SK-N-SH (cell line): ENCODE measurements around the gene WHRN. TPM values are rescaled to one million over a fixed set of nuclear protein-coding genes. Genes with fewer than 3 reads are reported as not detected.

Experiments used
- CTCF ChIA-PET: fragments of 300-600, 350-600 bp; formaldehyde crosslinking; extraction: SDS; loops from one replicate; lab custom pipeline; 2021; lab: Yijun Ruan, JAX
- POLR2A ChIA-PET: fragments of 350-600 bp; sonication (Branson Sonifier 250); formaldehyde crosslinking; extraction: SDS; loops from one replicate; lab custom pipeline; 2020; ENCODE audit warnings: antibody characterized with exemption, inconsistent platforms; lab: Yijun Ruan, JAX
- DNase-seq: peaks from one replicate; pipeline ENCODE4 v3.0.0; 2012
- H2AFZ ChIP-seq: fragments of 200-600 bp; sonication (generic); 2 replicates; pipeline ENCODE4 v1.8.1; 2016; ENCODE audit warnings: antibody characterized with exemption, mild to moderate bottlenecking, low read depth
- H3F3A ChIP-seq: fragments of 200-600 bp; sonication (generic); replicated peaks from 2 replicates; pipeline ENCODE3; 2016; ENCODE audit warnings: antibody characterized with exemption, mild to moderate bottlenecking; ENCODE audit not compliant: insufficient read depth
- H3K27ac ChIP-seq, 2 experiments: fragments of 200-500 bp in 1 of 2; fragments of 200-600 bp in 1 of 2; sonication (Bioruptor generic) in 1 of 2; sonication (generic), shearing (Covaris generic) in 1 of 2; 2 replicates each; pipeline versions ENCODE4 v1.5.1 to v1.6.1; 2014 to 2016; ENCODE audit warnings: low read depth in 2 of 2, inconsistent platforms in 1 of 2, low read length in 1 of 2, mild to moderate bottlenecking in 1 of 2, mixed read lengths in 1 of 2
- H3K27me3 ChIP-seq: fragments of 200-600 bp; sonication (generic), shearing (Covaris generic); 2 replicates; pipeline ENCODE4 v1.6.1; 2016; ENCODE audit warnings: mixed run types; ENCODE audit not compliant: insufficient read depth
- H3K36me3 ChIP-seq, 2 experiments: fragments of 200-500 bp in 1 of 2; fragments of 200-600 bp in 1 of 2; sonication (Bioruptor generic) in 1 of 2; sonication (generic) in 1 of 2; replicated peaks in 1 of 2; 2 replicates each; pipeline versions ENCODE3 to v1.5.1; 2014 to 2016; ENCODE audit warnings: low read length in 1 of 2, mild to moderate bottlenecking in 1 of 2; ENCODE audit not compliant: insufficient read depth in 2 of 2, control insufficient read depth in 1 of 2
- H3K4me1 ChIP-seq, 2 experiments: fragments of 200-500 bp in 1 of 2; fragments of 200-600 bp in 1 of 2; sonication (Bioruptor generic) in 1 of 2; sonication (generic), shearing (Covaris generic) in 1 of 2; 2 replicates each; pipeline versions ENCODE4 v1.5.1 to v1.6.1; 2014 to 2016; ENCODE audit warnings: low read depth in 1 of 2, low read length in 1 of 2, mixed run types in 1 of 2; ENCODE audit not compliant: insufficient read depth in 2 of 2, control insufficient read depth in 1 of 2
- H3K4me2 ChIP-seq: fragments of 200-600 bp; sonication (generic), shearing (Covaris generic); 2 replicates; pipeline ENCODE4 v1.6.1; 2017; ENCODE audit warnings: mixed run types
- H3K4me3 ChIP-seq, 2 experiments: fragments of 200-500 bp in 1 of 2; fragments of 200-600 bp in 1 of 2; sonication (Bioruptor generic) in 1 of 2; sonication (generic), shearing (Covaris generic) in 1 of 2; 2 replicates each; pipeline versions ENCODE4 v1.5.1 to v1.8.1; 2014 to 2016; ENCODE audit warnings: low read depth in 2 of 2, inconsistent platforms in 1 of 2, low read length in 1 of 2, mild to moderate bottlenecking in 1 of 2, mixed read lengths in 1 of 2, moderate library complexity in 1 of 2
- H3K79me2 ChIP-seq: fragments of 200-600 bp; sonication (generic); 2 replicates; pipeline ENCODE4 v1.8.1; 2017; ENCODE audit warnings: mild to moderate bottlenecking; ENCODE audit not compliant: insufficient read depth
- H3K9ac ChIP-seq: fragments of 200-600 bp; sonication (generic); 2 replicates; pipeline ENCODE4 v1.6.1; 2017; ENCODE audit warnings: mixed run types
- H3K9me2 ChIP-seq: fragments of 200-600 bp; sonication (generic); 2 replicates; pipeline ENCODE4 v1.6.1; 2017; ENCODE audit warnings: mixed run types
- H3K9me3 ChIP-seq: fragments of 200-600 bp; sonication (generic); 2 replicates; pipeline ENCODE4 v1.6.1; 2017; ENCODE audit warnings: mixed run types, mild to moderate bottlenecking, moderate library complexity
- H4K20me1 ChIP-seq: fragments of 200-600 bp; sonication (generic); 2 replicates; pipeline ENCODE4 v1.6.1; 2017; ENCODE audit warnings: mild to moderate bottlenecking, mixed run types; ENCODE audit not compliant: insufficient read depth
- CTCF ChIP-seq: fragments of 200-600 bp; sonication (generic); IDR thresholded peaks from 2 replicates; pipeline ENCODE4 v1.6.1; 2017; ENCODE audit warnings: antibody characterized with exemption, mild to moderate bottlenecking, moderate library complexity
- FOXJ3 ChIP-seq: sonication (generic); formaldehyde crosslinking; IDR thresholded peaks from 2 replicates; pipeline ENCODE4 v1.5.1; 2020; ENCODE audit warnings: mild to moderate bottlenecking, missing genetic modification reagents
- FOXM1 ChIP-seq: IDR thresholded peaks from 2 replicates; pipeline ENCODE4 v1.4.0; 2012; ENCODE audit warnings: low read depth, mild to moderate bottlenecking
- MAX ChIP-seq: IDR thresholded peaks from 2 replicates; pipeline ENCODE4 v1.4.0; 2012; ENCODE audit warnings: low read depth
- MEF2A ChIP-seq: IDR thresholded peaks from 2 replicates; pipeline ENCODE4 v1.4.0; 2012; ENCODE audit warnings: low read depth, borderline replicate concordance
- NRF1 ChIP-seq: IDR thresholded peaks from 2 replicates; pipeline ENCODE4 v1.6.1; 2012; ENCODE audit warnings: low read depth, mild to moderate bottlenecking, low read length
- RCOR1 ChIP-seq: fragments of 150-350 bp; IDR thresholded peaks from 2 replicates; pipeline ENCODE4 v1.6.1; 2017; ENCODE audit warnings: antibody characterized with exemption, low read length
- REST ChIP-seq: IDR thresholded peaks from 2 replicates; pipeline ENCODE4 v1.6.1; 2012; ENCODE audit warnings: mild to moderate bottlenecking, low read depth, low read length, moderate library complexity
- RFX5 ChIP-seq: IDR thresholded peaks from 2 replicates; pipeline ENCODE4 v1.6.1; 2012; ENCODE audit warnings: mild to moderate bottlenecking, improper control_type of control experiment, low read length
- TCF12 ChIP-seq: IDR thresholded peaks from 2 replicates; pipeline ENCODE4 v1.4.0; 2012
- YY1 ChIP-seq: IDR thresholded peaks from 2 replicates; pipeline ENCODE4 v1.4.0; 2012; ENCODE audit warnings: low read depth, mild to moderate bottlenecking
- WGBS: methylation state at CpG from one replicate; pipeline ENCODE4 v1.1.6; 2017; ENCODE audit warnings: low lambda C conversion rate; 5-methylcytosine and 5-hydroxymethylcytosine counted together
- polyA plus RNA-seq, 3 experiments: library from polyadenylated mRNA; depleted of rRNA; stranded (reverse); fragments of >200 nt; gene quantifications; 2 replicates each; pipeline ENCODE4 v1.2.3, GENCODE V29; 2012
- TF ChIP-seq, protein P1 (sequence below): fragments of 150-350 bp; IDR thresholded peaks from 2 replicates; pipeline ENCODE4 v1.6.1; 2016; ENCODE audit warnings: mild to moderate bottlenecking, low read depth, low read length

The WHRN gene
- polyA plus RNA-seq, 1 of the 3 experiments (the other 2 are of a cell fraction) = 4.6 TPM

DNA sequence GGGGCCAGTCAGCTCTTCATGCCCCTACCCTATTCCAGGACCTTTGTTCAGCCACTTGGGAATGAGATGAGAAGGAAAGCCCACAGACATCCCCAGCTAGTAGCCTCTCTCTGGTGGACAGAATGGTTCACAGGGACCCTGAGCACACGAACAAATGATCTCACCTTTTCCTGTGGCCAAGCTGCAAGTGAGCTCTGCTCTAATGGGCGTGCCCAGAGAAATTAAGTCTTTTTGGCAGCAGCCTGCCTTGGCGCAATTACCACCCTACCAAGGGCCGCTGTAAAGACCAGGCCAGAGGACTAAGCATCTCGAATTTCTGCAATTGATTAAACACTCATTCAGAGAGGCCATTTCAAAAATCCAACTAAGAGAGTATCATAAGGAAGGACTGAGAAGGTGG, 56.0 kb downstream of the WHRN start:
- ChIA-PET CTCF (interaction anchor here (0.7 to 1.9 kb wide), 2 partner anchors 15 to 24 kb away, joined by 3 to 10 read pairs; no protein-coding TSS in a partner anchor), POLR2A (no interaction called here)
- Histone ChIP-seq H3K79me2 (no peaks in the 10 kb centered on the region), H2AFZ (no peak overlapping the region), H3K27ac (no peak overlapping the region), H3K4me3 (no peak overlapping the region), H3K9me3 (no peaks in the 10 kb centered on the region), H4K20me1 (no peaks in the 10 kb centered on the region), H3K4me1 (no peaks in the 10 kb centered on the region), H3F3A (peaks cover 14% of the 10 kb centered on the region), H3K9me2 (no peaks in the 10 kb centered on the region), H3K36me3 (no peaks in the 10 kb centered on the region), H3K27me3 (no peaks in the 10 kb centered on the region; the same call in 1 of the 2 replicates), H3K4me2 (no peak overlapping the region), H3K9ac (no peak overlapping the region)
- TF ChIP-seq CTCF (no peak), RCOR1 (no peak), YY1 (no peak), NRF1 (no peak), FOXJ3 (CRISPR knock-in tag) (no peak), FOXM1 (no peak), RFX5 (no peak), TCF12 (no peak), REST (no peak), MEF2A (no peak), MAX (no peak)
- TF ChIP-seq, protein P1, sequence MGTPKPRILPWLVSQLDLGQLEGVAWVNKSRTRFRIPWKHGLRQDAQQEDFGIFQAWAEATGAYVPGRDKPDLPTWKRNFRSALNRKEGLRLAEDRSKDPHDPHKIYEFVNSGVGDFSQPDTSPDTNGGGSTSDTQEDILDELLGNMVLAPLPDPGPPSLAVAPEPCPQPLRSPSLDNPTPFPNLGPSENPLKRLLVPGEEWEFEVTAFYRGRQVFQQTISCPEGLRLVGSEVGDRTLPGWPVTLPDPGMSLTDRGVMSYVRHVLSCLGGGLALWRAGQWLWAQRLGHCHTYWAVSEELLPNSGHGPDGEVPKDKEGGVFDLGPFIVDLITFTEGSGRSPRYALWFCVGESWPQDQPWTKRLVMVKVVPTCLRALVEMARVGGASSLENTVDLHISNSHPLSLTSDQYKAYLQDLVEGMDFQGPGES = no peak
- WGBS = 52% methylated on average over 5 of the region's 5 CpGs
- DNase-seq = no peak
